ENCODE results near the gene DMRT1. TPM values are rescaled to one million over a fixed set of nuclear protein-coding genes. Genes with fewer than 3 reads are reported as not detected.

DMRT1 gene
- total RNA-seq, 1 donor from 2014 or later, result not detected

DNA sequence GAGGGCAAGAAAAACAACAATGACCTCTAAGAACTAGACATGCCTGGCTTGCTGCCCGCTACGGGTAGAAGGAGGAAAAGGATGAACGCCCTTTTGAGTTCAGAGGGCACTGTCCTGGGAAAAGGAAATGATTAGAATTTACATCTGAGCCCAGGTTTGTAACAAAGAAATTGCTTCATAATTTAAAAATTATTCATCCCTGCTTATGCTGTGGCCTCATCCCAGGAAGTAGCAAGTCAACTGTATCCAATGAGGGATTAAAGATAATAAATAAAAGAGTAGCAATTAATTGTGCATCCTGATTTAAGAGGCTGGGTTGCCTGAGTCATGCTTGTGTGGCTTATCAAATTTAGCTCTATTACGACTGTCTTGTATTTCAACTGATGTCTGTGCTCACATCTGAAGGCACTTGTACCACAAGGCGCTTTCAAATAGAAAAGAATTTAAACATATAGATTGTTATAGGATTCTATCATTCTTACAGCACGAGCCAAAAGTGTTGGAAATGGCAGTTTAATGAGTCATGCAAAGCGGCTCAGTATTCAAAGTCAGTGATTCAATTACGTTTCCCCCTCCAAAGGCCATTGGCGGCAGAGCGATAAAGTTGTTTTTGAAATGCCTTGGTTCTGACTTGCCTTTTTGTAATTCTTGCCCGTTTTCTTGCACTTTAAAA, 40.0 kb upstream of the DMRT1 start:
- Histone ChIP-seq H3K27ac (ENCODE audit: low read depth, low read length) (peak overlapping the region; percentile 70), H4K20me1 (ENCODE audit: insufficient read depth, low read length) (no peaks in the 10 kb centered on the region), H3K9ac (ENCODE audit: low read length) (peak overlapping the region; percentile 54), H3K4me1 (ENCODE audit: insufficient read depth, low read length) (peaks cover 18% of the 10 kb centered on the region), H2AFZ (ENCODE audit: low read depth, low read length) (peak overlapping the region; percentile 52), H3K4me3 (ENCODE audit: insufficient read depth, low read depth, low read length) (peak overlapping the region; percentile 9), H3K4me2 (ENCODE audit: low read length) (peak overlapping the region; percentile 80), H3K36me3 (ENCODE audit: insufficient read depth, low read length) (no peaks in the 10 kb centered on the region), H3K9me3 (ENCODE audit: insufficient read depth, low read depth, low read length) (no peaks in the 10 kb centered on the region), H3K27me3 (ENCODE audit: insufficient read depth, low read length) (no peaks in the 10 kb centered on the region), H3K79me2 (ENCODE audit: insufficient read depth, low read length) (no peaks in the 10 kb centered on the region)
- H3K4me3 Mint-ChIP-seq (ENCODE audit: unreplicated experiment), result no peak overlapping the region
- H3K27ac Mint-ChIP-seq (ENCODE audit: unreplicated experiment), result no peak overlapping the region
- FAIRE-seq (no peak), DNase-seq (ENCODE audit: low read depth) (peak; percentile 90)
- no peaks in the 10 kb centered on the region for H3K27me3 Mint-ChIP-seq (ENCODE audit: low read depth, unreplicated experiment)
- no peak for TF ChIP-seq EZH2 (IDR thresholded peaks at IDR 0.05; ENCODE audit: insufficient read depth, low read length)
- TF ChIP-seq, protein P1, sequence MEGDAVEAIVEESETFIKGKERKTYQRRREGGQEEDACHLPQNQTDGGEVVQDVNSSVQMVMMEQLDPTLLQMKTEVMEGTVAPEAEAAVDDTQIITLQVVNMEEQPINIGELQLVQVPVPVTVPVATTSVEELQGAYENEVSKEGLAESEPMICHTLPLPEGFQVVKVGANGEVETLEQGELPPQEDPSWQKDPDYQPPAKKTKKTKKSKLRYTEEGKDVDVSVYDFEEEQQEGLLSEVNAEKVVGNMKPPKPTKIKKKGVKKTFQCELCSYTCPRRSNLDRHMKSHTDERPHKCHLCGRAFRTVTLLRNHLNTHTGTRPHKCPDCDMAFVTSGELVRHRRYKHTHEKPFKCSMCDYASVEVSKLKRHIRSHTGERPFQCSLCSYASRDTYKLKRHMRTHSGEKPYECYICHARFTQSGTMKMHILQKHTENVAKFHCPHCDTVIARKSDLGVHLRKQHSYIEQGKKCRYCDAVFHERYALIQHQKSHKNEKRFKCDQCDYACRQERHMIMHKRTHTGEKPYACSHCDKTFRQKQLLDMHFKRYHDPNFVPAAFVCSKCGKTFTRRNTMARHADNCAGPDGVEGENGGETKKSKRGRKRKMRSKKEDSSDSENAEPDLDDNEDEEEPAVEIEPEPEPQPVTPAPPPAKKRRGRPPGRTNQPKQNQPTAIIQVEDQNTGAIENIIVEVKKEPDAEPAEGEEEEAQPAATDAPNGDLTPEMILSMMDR (IDR thresholded peaks at IDR 0.05; ENCODE audit: insufficient read depth, low read depth, low read length), result no peak
- H3K4me1 Mint-ChIP-seq (ENCODE audit: low read depth, unreplicated experiment), result peaks cover 9% of the 10 kb centered on the region
- no peaks in the 10 kb centered on the region for H3K9me3 Mint-ChIP-seq (ENCODE audit: unreplicated experiment)
- no peaks in the 10 kb centered on the region for H3K36me3 Mint-ChIP-seq (ENCODE audit: low read depth, unreplicated experiment)

DNA sequence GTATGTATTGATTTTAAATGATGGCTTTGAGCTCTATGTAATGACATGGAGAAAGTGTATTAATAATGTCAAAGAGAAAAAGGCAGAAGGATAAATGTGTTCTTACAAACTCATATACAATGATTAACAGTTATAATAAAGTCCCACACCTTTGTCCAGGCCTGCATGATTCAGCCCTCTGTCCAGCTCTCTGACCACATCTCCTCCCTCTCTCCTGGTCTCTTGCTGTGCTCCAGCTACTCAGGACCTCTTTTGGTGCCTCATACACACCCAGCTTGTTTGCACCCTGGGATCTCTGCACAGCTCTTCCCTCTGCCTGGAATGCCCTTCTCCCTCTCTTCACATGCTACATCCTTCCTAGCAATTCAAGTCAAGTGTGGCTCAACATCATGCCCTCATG, 37.5 kb upstream of the DMRT1 start:
- H3K27ac ChIP-seq (ENCODE audit: low read depth, low read length), result no peak overlapping the region
- Mint-ChIP-seq H3K27ac (ENCODE audit: unreplicated experiment) (no peak overlapping the region), H3K27me3 (ENCODE audit: low read depth, unreplicated experiment) (peaks cover 12% of the 10 kb centered on the region), H3K4me1 (ENCODE audit: low read depth, unreplicated experiment) (peaks cover 9% of the 10 kb centered on the region), H3K36me3 (ENCODE audit: low read depth, unreplicated experiment) (no peaks in the 10 kb centered on the region), H3K4me3 (ENCODE audit: unreplicated experiment) (no peak overlapping the region), H3K9me3 (ENCODE audit: unreplicated experiment) (no peaks in the 10 kb centered on the region)
- no peaks in the 10 kb centered on the region for H4K20me1 ChIP-seq (ENCODE audit: insufficient read depth, low read length)
- TF ChIP-seq, protein P1 (IDR thresholded peaks at IDR 0.05; ENCODE audit: insufficient read depth, low read depth, low read length), result no peak
- TF ChIP-seq EZH2 (IDR thresholded peaks at IDR 0.05; ENCODE audit: insufficient read depth, low read length), result no peak
- no peaks in the 10 kb centered on the region for H3K79me2 ChIP-seq (ENCODE audit: insufficient read depth, low read length)
- no peak overlapping the region for H2AFZ ChIP-seq (ENCODE audit: low read depth, low read length)
- peaks cover 18% of the 10 kb centered on the region for H3K4me1 ChIP-seq (ENCODE audit: insufficient read depth, low read length)
- H3K27me3 ChIP-seq (ENCODE audit: insufficient read depth, low read length), result no peaks in the 10 kb centered on the region
- no peaks in the 10 kb centered on the region for H3K36me3 ChIP-seq (ENCODE audit: insufficient read depth, low read length)
- no peak overlapping the region for H3K4me2 ChIP-seq (ENCODE audit: low read length)
- no peaks in the 10 kb centered on the region for H3K9me3 ChIP-seq (ENCODE audit: insufficient read depth, low read depth, low read length)
- no peak overlapping the region for H3K9ac ChIP-seq (ENCODE audit: low read length)
- FAIRE-seq (no peak), DNase-seq (ENCODE audit: low read depth) (peak; percentile 29)
- no peak overlapping the region for H3K4me3 ChIP-seq (ENCODE audit: insufficient read depth, low read depth, low read length)

DNA sequence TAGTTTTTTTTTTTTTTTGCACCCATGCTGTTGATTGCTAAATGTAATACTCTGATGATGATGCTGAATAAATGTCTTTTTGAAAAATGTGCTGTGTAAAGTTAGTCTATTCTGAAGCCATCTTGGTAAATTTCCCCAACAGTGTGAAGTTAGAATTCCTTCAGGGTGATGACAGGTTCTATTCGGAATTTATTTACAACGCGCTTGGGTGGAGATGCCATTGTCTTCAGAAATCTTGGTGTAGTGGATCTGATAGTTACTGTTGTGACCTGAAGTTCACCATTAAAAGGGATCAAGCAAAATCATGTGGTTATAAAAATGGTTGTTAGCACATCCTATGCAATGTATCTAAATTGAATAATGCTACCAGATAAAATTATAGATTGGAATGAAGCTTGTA, 36.3 kb upstream of the DMRT1 start:
- Mint-ChIP-seq H3K27me3 (ENCODE audit: low read depth, unreplicated experiment) (peaks cover 12% of the 10 kb centered on the region), H3K4me3 (ENCODE audit: unreplicated experiment) (no peak overlapping the region), H3K27ac (ENCODE audit: unreplicated experiment) (no peak overlapping the region), H3K36me3 (ENCODE audit: low read depth, unreplicated experiment) (no peaks in the 10 kb centered on the region), H3K4me1 (ENCODE audit: low read depth, unreplicated experiment) (peaks cover 9% of the 10 kb centered on the region), H3K9me3 (ENCODE audit: unreplicated experiment) (no peaks in the 10 kb centered on the region)
- peaks cover 18% of the 10 kb centered on the region for H3K4me1 ChIP-seq (ENCODE audit: insufficient read depth, low read length)
- no peak overlapping the region for H3K9ac ChIP-seq (ENCODE audit: low read length)
- no peak overlapping the region for H2AFZ ChIP-seq (ENCODE audit: low read depth, low read length)
- no peak for TF ChIP-seq EZH2 (IDR thresholded peaks at IDR 0.05; ENCODE audit: insufficient read depth, low read length)
- TF ChIP-seq, protein P1 (IDR thresholded peaks at IDR 0.05; ENCODE audit: insufficient read depth, low read depth, low read length), result no peak
- H3K4me2 ChIP-seq (ENCODE audit: low read length), result no peak overlapping the region
- FAIRE-seq, result no peak
- no peaks in the 10 kb centered on the region for H3K79me2 ChIP-seq (ENCODE audit: insufficient read depth, low read length)
- no peaks in the 10 kb centered on the region for H3K36me3 ChIP-seq (ENCODE audit: insufficient read depth, low read length)
- H4K20me1 ChIP-seq (ENCODE audit: insufficient read depth, low read length), result no peaks in the 10 kb centered on the region
- no peaks in the 10 kb centered on the region for H3K27me3 ChIP-seq (ENCODE audit: insufficient read depth, low read length)
- H3K27ac ChIP-seq (ENCODE audit: low read depth, low read length), result no peak overlapping the region
- peak; percentile 31 for DNase-seq (ENCODE audit: low read depth)
- no peak overlapping the region for H3K4me3 ChIP-seq (ENCODE audit: insufficient read depth, low read depth, low read length)
- H3K9me3 ChIP-seq (ENCODE audit: insufficient read depth, low read depth, low read length), result no peaks in the 10 kb centered on the region
